Frontal cortex (tissue), 4 donors: ENCODE data around the gene ARHGAP15. TPM values are rescaled to one million over a fixed set of nuclear protein-coding genes. Genes with fewer than 3 reads are reported as not detected.

Experiments
- DNase-seq, 2 donors: peaks; one replicate each; pipeline ENCODE4 v3.0.0; 2012; ENCODE audit warnings: low spot score in 2 of 2
- FAIRE-seq: peaks from 2 replicates; lab custom pipeline; 2012; peaks lifted over from hg19 to GRCh38; lab: Jason Lieb, UNC
- total RNA-seq: library from RNA; depleted of rRNA; stranded (reverse); fragments of >200 nt; gene quantifications from one replicate; pipeline ENCODE4 v1.2.3, GENCODE V29; 2014
- donor health status: control.
- donor health status: control.
- donor health status: control.

ARHGAP15 gene
- total RNA-seq, 1 donor from 2014 or later: 19.2 TPM

GRCh38 chr2:143468341-143468888 lies 339.2 kb downstream of the ARHGAP15 start:
- FAIRE-seq: no peak
- no peak for DNase-seq

- FAIRE-seq (no peak), DNase-seq (no peak)
Observed at GRCh38 chr2:143469323-143469722, 340.1 kb downstream of the ARHGAP15 start.

- DNase-seq (no peak), FAIRE-seq (no peak)
Observed at GRCh38 chr2:143471550-143471949, 342.3 kb downstream of the ARHGAP15 start.

GRCh38 chr2:143473216-143473615 lies 344.0 kb downstream of the ARHGAP15 start:
- FAIRE-seq: no peak
- no peak for DNase-seq

DNA sequence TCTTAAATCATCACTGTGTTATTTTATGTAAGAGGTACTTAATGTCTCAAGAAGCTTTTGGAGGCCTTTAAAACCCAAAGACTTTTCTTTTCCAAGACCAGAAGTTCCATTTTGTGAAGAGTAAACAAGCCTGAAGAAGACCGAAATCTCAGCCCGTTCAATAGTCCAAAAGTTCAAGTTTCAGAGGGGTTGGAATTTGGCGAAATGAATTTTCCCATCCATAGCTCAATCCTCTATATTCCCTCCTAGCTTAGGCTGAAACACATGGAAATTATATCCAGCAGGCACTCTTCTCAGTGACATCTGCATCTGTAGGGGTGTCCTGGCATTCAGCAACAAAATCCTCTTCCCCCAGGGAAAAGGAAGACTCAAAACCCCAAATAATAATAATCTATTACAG lies 344.6 kb downstream of the ARHGAP15 start:
- FAIRE-seq (no peak), DNase-seq (no peak)

DNA sequence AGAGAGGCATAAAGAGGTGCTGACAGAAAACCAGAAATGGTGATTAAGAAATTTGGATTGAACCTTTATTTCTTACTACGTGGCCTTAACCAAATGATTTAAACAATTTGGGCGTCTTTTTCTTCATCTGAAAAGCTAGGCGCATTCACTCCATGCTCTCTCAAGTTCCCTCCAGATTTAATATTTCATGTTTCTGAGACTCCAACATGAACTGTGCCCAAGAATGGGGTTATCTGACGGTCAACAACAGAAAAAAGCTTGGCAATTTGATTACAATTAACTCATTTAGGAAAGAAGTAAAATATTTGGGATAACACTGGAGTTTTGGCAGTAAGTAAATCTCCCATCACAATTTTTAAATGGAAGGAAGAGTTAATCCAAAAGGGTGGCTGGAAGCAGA lies 345.4 kb downstream of the ARHGAP15 start:
- FAIRE-seq: no peak
- no peak for DNase-seq

- no peak for FAIRE-seq
- no peak for DNase-seq
Observed at GRCh38 chr2:143475041-143475776, 346.0 kb downstream of the ARHGAP15 start.

GRCh38 chr2:143476336-143477087 lies 347.3 kb downstream of the ARHGAP15 start:
- DNase-seq (no peak), FAIRE-seq (no peak)

- DNase-seq: no peak
Observed at GRCh38 chr2:143477714-143478443, 348.7 kb downstream of the ARHGAP15 start.

GRCh38 chr2:143480086-143480485 lies 350.9 kb downstream of the ARHGAP15 start:
- DNase-seq (no peak), FAIRE-seq (no peak)

More at GRCh38 chr2:143477714-143478443, 348.7 kb downstream of the ARHGAP15 start:
- no peak for FAIRE-seq

GRCh38 chr2:143480601-143481236 lies 351.5 kb downstream of the ARHGAP15 start:
- no peak for FAIRE-seq

GRCh38 chr2:143481237-143481623 lies 352.0 kb downstream of the ARHGAP15 start:
- DNase-seq (no peak), FAIRE-seq (no peak)

More at GRCh38 chr2:143480601-143481236, 351.5 kb downstream of the ARHGAP15 start:
- no peak for DNase-seq

DNA sequence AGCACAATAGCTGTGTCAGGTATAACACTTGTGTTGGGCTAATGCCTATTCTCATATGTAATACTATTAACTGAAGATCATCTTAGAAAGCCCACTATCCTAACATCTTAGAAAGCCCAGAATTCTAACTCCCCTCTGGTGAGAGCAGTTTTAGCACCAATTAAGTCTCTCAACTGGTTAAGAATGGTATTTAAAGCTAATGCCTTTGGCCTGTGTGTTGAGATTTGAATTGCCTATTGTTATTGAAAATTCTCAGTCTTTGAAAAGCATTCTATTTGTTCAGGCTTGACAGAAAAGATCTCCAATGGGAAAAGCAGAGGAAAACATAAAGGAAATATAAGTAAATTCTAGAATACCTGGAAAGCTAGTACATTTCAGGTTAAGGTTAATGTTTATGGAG lies 352.5 kb downstream of the ARHGAP15 start:
- no peak for DNase-seq
- no peak for FAIRE-seq

GRCh38 chr2:143482316-143482715 lies 353.1 kb downstream of the ARHGAP15 start:
- DNase-seq (no peak), FAIRE-seq (no peak)

DNA sequence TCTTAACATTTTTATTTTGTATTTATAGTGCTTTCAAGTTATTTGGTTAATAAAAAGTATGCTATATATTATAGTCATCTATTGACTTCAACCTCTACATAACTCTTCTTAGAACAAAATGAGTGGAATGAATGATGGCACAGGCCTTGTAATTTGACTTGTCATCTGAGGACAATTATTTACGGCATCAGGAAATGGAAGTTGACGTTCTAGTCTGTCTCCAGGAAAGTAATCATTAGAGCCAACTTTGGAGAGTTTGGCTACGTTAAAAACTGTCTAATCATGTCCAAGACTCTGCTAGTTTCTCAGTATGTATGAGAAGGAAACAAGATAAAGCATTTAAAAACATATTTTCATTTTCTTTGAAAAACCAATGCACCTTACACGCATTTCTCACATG lies 353.6 kb downstream of the ARHGAP15 start:
- FAIRE-seq: no peak

DNA sequence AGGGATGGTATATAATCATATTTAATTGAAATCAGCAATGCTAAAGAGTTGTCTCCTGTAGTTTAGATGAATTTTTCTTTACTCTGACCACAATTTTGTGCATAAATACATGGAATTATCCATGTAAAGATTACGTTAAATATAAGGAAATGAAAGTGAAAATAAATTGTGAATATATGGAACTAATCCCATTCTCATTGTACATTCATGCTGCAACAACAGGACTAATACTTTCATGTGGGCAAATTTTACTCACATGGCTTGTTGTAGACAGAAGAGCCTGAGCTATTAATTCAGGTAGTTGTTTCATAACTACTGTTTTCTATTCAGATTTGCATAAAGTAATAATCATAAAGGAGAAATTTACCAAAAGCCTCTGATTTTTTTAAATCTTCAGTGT lies 357.8 kb downstream of the ARHGAP15 start:
- FAIRE-seq (no peak), DNase-seq (no peak)

More for the DNA sequence above, 353.6 kb downstream of the ARHGAP15 start:
- no peak for DNase-seq

GRCh38 chr2:143489145-143489544 lies 359.9 kb downstream of the ARHGAP15 start:
- DNase-seq (no peak), FAIRE-seq (no peak)

GRCh38 chr2:143491131-143491530 lies 361.9 kb downstream of the ARHGAP15 start:
- DNase-seq: no peak
- no peak for FAIRE-seq

- FAIRE-seq (no peak), DNase-seq (no peak)
Observed at GRCh38 chr2:143493339-143493738, 364.1 kb downstream of the ARHGAP15 start.

DNA sequence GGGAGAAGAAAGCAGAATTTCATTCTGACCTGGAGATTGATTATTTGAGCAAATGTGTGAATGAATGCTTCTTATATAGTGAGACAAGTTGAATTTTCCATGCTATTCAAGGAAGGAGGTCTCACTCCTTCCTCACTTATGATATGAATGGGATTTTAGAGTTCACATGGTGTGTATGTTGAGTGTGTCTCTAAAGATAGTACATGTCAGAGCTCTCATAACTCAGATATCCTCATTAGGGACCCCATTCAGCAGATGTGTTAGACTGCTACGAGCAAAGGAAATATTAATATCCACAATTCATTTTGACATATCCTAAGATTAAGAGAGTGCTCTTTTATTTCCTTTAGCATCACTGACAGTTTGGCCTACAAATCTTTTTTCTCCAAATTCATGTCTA lies 368.5 kb downstream of the ARHGAP15 start:
- FAIRE-seq (no peak), DNase-seq (no peak)
